NCI-H146 (cell line): ENCODE measurements around the gene ARAP2.
"Not testable (repeated sequence)": the region's sequence is repeated elsewhere in the genome, so short reads cannot be mapped to it uniquely, and the experiment has no call there.

Experiments used
- DNase-seq: peaks from one replicate; lab custom pipeline; 2025; lab: John Stamatoyannopoulos, UW

ARAP2 gene

GRCh38 chr4:36183665-36184393 is 60.5 kb downstream of the ARAP2 start:
- no peak for DNase-seq

GRCh38 chr4:36183232-36183631 is 61.1 kb downstream of the ARAP2 start:
- DNase-seq = no peak

GRCh38 chr4:36182315-36182714 is 62.0 kb downstream of the ARAP2 start:
- not testable (repeated sequence) for DNase-seq

- DNase-seq = no peak
Measured at GRCh38 chr4:36180206-36180605, 64.1 kb downstream of the ARAP2 start.

GRCh38 chr4:36178484-36178883 is 65.8 kb downstream of the ARAP2 start:
- DNase-seq = no peak

GRCh38 chr4:36177946-36178345 is 66.4 kb downstream of the ARAP2 start:
- no peak for DNase-seq

GRCh38 chr4:36174570-36174969 is 69.7 kb downstream of the ARAP2 start:
- DNase-seq = no peak

GRCh38 chr4:36173905-36174304 is 70.4 kb downstream of the ARAP2 start:
- DNase-seq = no peak

GRCh38 chr4:36172656-36173055 is 71.7 kb downstream of the ARAP2 start:
- no peak for DNase-seq

- DNase-seq = no peak
Measured at GRCh38 chr4:36168127-36168878, 76.0 kb downstream of the ARAP2 start.

GRCh38 chr4:36165631-36166005 is 78.7 kb downstream of the ARAP2 start:
- DNase-seq = no peak

GRCh38 chr4:36164900-36165630 is 79.2 kb downstream of the ARAP2 start:
- DNase-seq = no peak

- DNase-seq = no peak
Measured at GRCh38 chr4:36163198-36163597, 81.1 kb downstream of the ARAP2 start.

GRCh38 chr4:36159208-36159607 is 85.1 kb downstream of the ARAP2 start:
- no peak for DNase-seq

- DNase-seq = peak; percentile 7
Measured at GRCh38 chr4:36152735-36153134, 91.6 kb downstream of the ARAP2 start.

GRCh38 chr4:36142504-36142903 is 101.8 kb downstream of the ARAP2 start:
- DNase-seq = no peak

GRCh38 chr4:36141186-36141585 is 103.1 kb downstream of the ARAP2 start:
- DNase-seq = no peak

- DNase-seq = peak; percentile 4
Measured at GRCh38 chr4:36140421-36140820, 103.9 kb downstream of the ARAP2 start.

- no peak for DNase-seq
Measured at GRCh38 chr4:36138220-36138619, 106.1 kb downstream of the ARAP2 start.

- DNase-seq = no peak
Measured at GRCh38 chr4:36137336-36137735, 107.0 kb downstream of the ARAP2 start.

GRCh38 chr4:36133658-36134057 is 110.7 kb downstream of the ARAP2 start:
- DNase-seq = no peak

GRCh38 chr4:36133086-36133485 is 111.2 kb downstream of the ARAP2 start:
- DNase-seq = no peak

GRCh38 chr4:36130641-36131040 is 113.7 kb downstream of the ARAP2 start:
- no peak for DNase-seq
